ENCODE data around the gene COL18A1.

COL18A1 gene

GRCh38 chr21:45390121-45390751 is 14.7 kb upstream of the COL18A1 start:
- no peak for DNase-seq
- peaks cover 13% of the 10 kb centered on the region for H4K20me1 ChIP-seq (ENCODE audit: insufficient read depth, low read length)
- no peaks in the 10 kb centered on the region for H3K36me3 ChIP-seq (ENCODE audit: insufficient read depth, low read length)
- no peak overlapping the region for H3K4me3 ChIP-seq (ENCODE audit: low read depth in 1 of 2, low read length in 2 of 2)
- no peak overlapping the region for H3K27ac ChIP-seq (ENCODE audit: low read length)
- H3K27me3 ChIP-seq (ENCODE audit: insufficient read depth, low read length, poor library complexity) = peaks cover 15% of the 10 kb centered on the region
- no peak overlapping the region for H2AFZ ChIP-seq (ENCODE audit: low read depth, low read length)
- no peak for ATAC-seq (ENCODE audit: insufficient read depth, low read depth)
- no peak overlapping the region for H3K9ac ChIP-seq (ENCODE audit: low read depth, low read length)
- no peaks in the 10 kb centered on the region for H3K79me2 ChIP-seq (ENCODE audit: insufficient read depth, low read length)
- no peak overlapping the region for H3K4me2 ChIP-seq (ENCODE audit: insufficient read depth, low read length)
- TF ChIP-seq CTCF (IDR thresholded peaks at IDR 0.05; ENCODE audit: borderline replicate concordance, extremely low read depth, low read length, poor library complexity, severe bottlenecking) (no peak), EZH2 (IDR thresholded peaks at IDR 0.05; ENCODE audit: borderline replicate concordance, low read depth, low read length, severe bottlenecking) (no peak)
- H3K4me1 ChIP-seq (ENCODE audit: insufficient read depth, low read length) = no peaks in the 10 kb centered on the region
- no peaks in the 10 kb centered on the region for H3K9me3 ChIP-seq (ENCODE audit: insufficient read depth, low read length, severe bottlenecking)

- no peak overlapping the region for H2AFZ ChIP-seq (ENCODE audit: low read depth, low read length)
These were observed 13.9 kb upstream of the COL18A1 start for GRCh38 chr21:45390831-45391742.

GRCh38 chr21:45391743-45392572 is 13.0 kb upstream of the COL18A1 start:
- no peak overlapping the region for H3K27ac ChIP-seq (ENCODE audit: low read length)
- no peak overlapping the region for H2AFZ ChIP-seq (ENCODE audit: low read depth, low read length)
- no peak overlapping the region for H3K9ac ChIP-seq (ENCODE audit: low read depth, low read length)
- no peaks in the 10 kb centered on the region for H3K79me2 ChIP-seq (ENCODE audit: insufficient read depth, low read length)
- peaks cover 16% of the 10 kb centered on the region for H3K27me3 ChIP-seq (ENCODE audit: insufficient read depth, low read length, poor library complexity)
- no peak overlapping the region for H3K4me2 ChIP-seq (ENCODE audit: insufficient read depth, low read length)
- H3K9me3 ChIP-seq (ENCODE audit: insufficient read depth, low read length, severe bottlenecking) = no peaks in the 10 kb centered on the region
- H3K36me3 ChIP-seq (ENCODE audit: insufficient read depth, low read length) = no peaks in the 10 kb centered on the region
- H4K20me1 ChIP-seq (ENCODE audit: insufficient read depth, low read length) = peaks cover 7% of the 10 kb centered on the region; the same call in 1 of the 2 replicates
- TF ChIP-seq CTCF (IDR thresholded peaks at IDR 0.05; ENCODE audit: borderline replicate concordance, extremely low read depth, low read length, poor library complexity, severe bottlenecking) (no peak), EZH2 (IDR thresholded peaks at IDR 0.05; ENCODE audit: borderline replicate concordance, low read depth, low read length, severe bottlenecking) (no peak)
- H3K4me3 ChIP-seq (ENCODE audit: low read depth in 1 of 2, low read length in 2 of 2) = no peak overlapping the region
- no peak for DNase-seq
- ATAC-seq (ENCODE audit: insufficient read depth, low read depth) = no peak
- H3K4me1 ChIP-seq (ENCODE audit: insufficient read depth, low read length) = no peaks in the 10 kb centered on the region

More at GRCh38 chr21:45390831-45391742, 13.9 kb upstream of the COL18A1 start:
- DNase-seq = no peak
- no peaks in the 10 kb centered on the region for H3K79me2 ChIP-seq (ENCODE audit: insufficient read depth, low read length)
- no peak overlapping the region for H3K9ac ChIP-seq (ENCODE audit: low read depth, low read length)
- TF ChIP-seq CTCF (IDR thresholded peaks at IDR 0.05; ENCODE audit: borderline replicate concordance, extremely low read depth, low read length, poor library complexity, severe bottlenecking) (no peak), EZH2 (IDR thresholded peaks at IDR 0.05; ENCODE audit: borderline replicate concordance, low read depth, low read length, severe bottlenecking) (no peak)
- H3K4me3 ChIP-seq (ENCODE audit: low read depth in 1 of 2, low read length in 2 of 2) = no peak overlapping the region
- H3K27ac ChIP-seq (ENCODE audit: low read length) = no peak overlapping the region
- no peak for ATAC-seq (ENCODE audit: insufficient read depth, low read depth)
- peaks cover 18% of the 10 kb centered on the region for H3K27me3 ChIP-seq (ENCODE audit: insufficient read depth, low read length, poor library complexity)
- H3K9me3 ChIP-seq (ENCODE audit: insufficient read depth, low read length, severe bottlenecking) = no peaks in the 10 kb centered on the region
- H4K20me1 ChIP-seq (ENCODE audit: insufficient read depth, low read length) = peaks cover 13% of the 10 kb centered on the region
- H3K4me2 ChIP-seq (ENCODE audit: insufficient read depth, low read length) = no peak overlapping the region
- no peaks in the 10 kb centered on the region for H3K36me3 ChIP-seq (ENCODE audit: insufficient read depth, low read length)
- no peaks in the 10 kb centered on the region for H3K4me1 ChIP-seq (ENCODE audit: insufficient read depth, low read length)
